GM23338 (cell line): ENCODE results near the gene SERGEF. TPM values are rescaled to one million over a fixed set of nuclear protein-coding genes. Genes with fewer than 3 reads are reported as not detected.

ENCODE experiments used
- ATAC-seq: fragments of 200-7000 bp; cut with Tn5 transposase; 3 replicates; pipeline ENCODE4 v1.9.1; 2020
- DNase-seq: peaks from one replicate; pipeline ENCODE4 v3.0.0-alpha.2; 2015; ENCODE audit warnings: low spot score
- H2AFZ ChIP-seq: fragments of 200-600 bp; sonication (generic); 2 replicates; pipeline ENCODE4 v1.8.0; 2016; ENCODE audit warnings: antibody characterized with exemption, mild to moderate bottlenecking, moderate library complexity
- H3F3A ChIP-seq: fragments of 200-600 bp; sonication (generic); replicated peaks from 2 replicates; pipeline ENCODE4 v1.8.0; 2017; ENCODE audit warnings: antibody characterized with exemption, mixed run types, low read depth
- H3K27ac ChIP-seq: fragments of 200-600 bp; sonication (generic); 2 replicates; pipeline ENCODE4 v1.6.1; 2016; ENCODE audit warnings: low read depth
- H3K27me3 ChIP-seq: fragments of 200-600 bp; sonication (generic); 2 replicates; pipeline ENCODE4 v1.8.0; 2016; ENCODE audit warnings: mild to moderate bottlenecking, mixed run types, moderate library complexity; ENCODE audit not compliant: insufficient read depth
- H3K36me3 ChIP-seq: fragments of 200-600 bp; sonication (generic); 2 replicates; pipeline ENCODE4 v1.8.0; 2016; ENCODE audit warnings: mild to moderate bottlenecking; ENCODE audit not compliant: insufficient read depth
- H3K4me1 ChIP-seq: fragments of 200-600 bp; sonication (generic); 2 replicates; pipeline ENCODE4 v1.8.0; 2016; ENCODE audit warnings: mild to moderate bottlenecking, moderate library complexity; ENCODE audit not compliant: insufficient read depth
- H3K4me2 ChIP-seq: fragments of 200-600 bp; sonication (generic); 2 replicates; pipeline ENCODE4 v1.7.1; 2017; ENCODE audit warnings: mixed run types
- H3K4me3 ChIP-seq: fragments of 200-600 bp; sonication (generic); 2 replicates; pipeline ENCODE4 v1.6.1; 2016; ENCODE audit warnings: mixed run types
- H3K79me2 ChIP-seq: fragments of 200-600 bp; sonication (generic); replicated peaks from 2 replicates; pipeline ENCODE4 v1.8.0; 2017; ENCODE audit warnings: mild to moderate bottlenecking; ENCODE audit not compliant: insufficient read depth
- H3K9me2 ChIP-seq: fragments of 200-600 bp; sonication (generic); 2 replicates; pipeline ENCODE4 v1.8.0; 2017; ENCODE audit not compliant: insufficient read depth
- H4K20me1 ChIP-seq: fragments of 200-600 bp; sonication (generic); replicated peaks from 2 replicates; pipeline ENCODE4 v1.8.0; 2017; ENCODE audit warnings: mild to moderate bottlenecking; ENCODE audit not compliant: insufficient read depth
- H3K27ac Mint-ChIP-seq: 2 replicates; pipeline ENCODE4 v1.8.0; 2020; ENCODE audit warnings: inconsistent platforms, mild to moderate bottlenecking, moderate library complexity, mixed read lengths
- H3K27me3 Mint-ChIP-seq: 3 replicates; pipeline ENCODE4 v1.8.0; 2022; ENCODE audit warnings: low read depth, mild to moderate bottlenecking, moderate library complexity, mixed read lengths, inconsistent platforms; ENCODE audit not compliant: insufficient read depth, poor library complexity
- H3K36me3 Mint-ChIP-seq: 3 replicates; pipeline ENCODE4 v1.8.0; 2021; ENCODE audit warnings: low read depth, mild to moderate bottlenecking, inconsistent platforms, moderate library complexity, mixed read lengths
- H3K4me1 Mint-ChIP-seq: 3 replicates; pipeline ENCODE4 v1.8.0; 2020; ENCODE audit warnings: mild to moderate bottlenecking, inconsistent platforms, mixed read lengths
- H3K4me3 Mint-ChIP-seq: 3 replicates; pipeline ENCODE4 v1.8.0; 2021; ENCODE audit warnings: moderate library complexity, mild to moderate bottlenecking, inconsistent platforms, mixed read lengths
- H3K9me3 Mint-ChIP-seq: 3 replicates; pipeline ENCODE4 v1.8.0; 2020; ENCODE audit warnings: moderate library complexity, mild to moderate bottlenecking, inconsistent platforms, mixed read lengths
- CREB1 ChIP-seq: fragments of 250-450 bp; sonication (Bioruptor Pico); IDR thresholded peaks from 2 replicates; pipeline ENCODE4 v1.5.0; 2020; ENCODE audit warnings: low read depth, mild to moderate bottlenecking, moderate library complexity
- EZH2 ChIP-seq: fragments of 200-600 bp; sonication (generic); IDR thresholded peaks from one replicate; pipeline ENCODE4 v1.8.0; 2017; ENCODE audit warnings: antibody characterized with exemption, mild to moderate bottlenecking, low read depth; ENCODE audit not compliant: unreplicated experiment
- EZH2phosphoT487 ChIP-seq: fragments of 200-600 bp; sonication (generic); IDR thresholded peaks from one replicate; pipeline ENCODE4 v1.8.1; 2018; ENCODE audit warnings: antibody characterized with exemption; ENCODE audit not compliant: unreplicated experiment
- JUNB ChIP-seq: IDR thresholded peaks from one replicate; pipeline ENCODE4 v1.6.1; 2016; ENCODE audit warnings: antibody characterized with exemption; ENCODE audit not compliant: unreplicated experiment
- NANOG ChIP-seq: IDR thresholded peaks from 2 replicates; pipeline ENCODE4 v1.6.1; 2016; ENCODE audit warnings: antibody characterized with exemption, borderline replicate concordance
- POLR2AphosphoS5 ChIP-seq: IDR thresholded peaks from 2 replicates; pipeline ENCODE4 v1.6.1; 2016; ENCODE audit warnings: antibody characterized with exemption, low read depth
- STAT1 ChIP-seq: IDR thresholded peaks from one replicate; pipeline ENCODE4 v1.6.1; 2016; ENCODE audit warnings: antibody characterized with exemption; ENCODE audit not compliant: unreplicated experiment
- ZNF114 ChIP-seq: fragments of 250-450 bp; sonication (Bioruptor Pico); IDR thresholded peaks from 2 replicates; pipeline ENCODE4 v1.5.0; 2020; ENCODE audit warnings: mild to moderate bottlenecking, moderate library complexity
- ZNF331 ChIP-seq: fragments of 250-450 bp; sonication (Bioruptor Pico); IDR thresholded peaks from 2 replicates; pipeline ENCODE4 v1.5.0; 2020; ENCODE audit warnings: low read depth, mild to moderate bottlenecking, moderate library complexity
- polyA plus RNA-seq: library from polyadenylated mRNA; unstranded; fragments of >200 nt; fragmentation: Nextera tagmentation; extraction: Ambion mirVana; gene quantifications from 2 replicates; pipeline ENCODE4 v1.2.1, GENCODE V29; 2016
- total RNA-seq: library from RNA; depleted of rRNA; stranded (reverse); fragments of >200 nt; shearing (Covaris generic); gene quantifications from 2 replicates; pipeline ENCODE4 v1.2.3, GENCODE V29; 2014
- TF ChIP-seq, protein P1 (sequence below), 2 experiments: fragments of 200-600 bp in 1 of 2; sonication (generic) in 1 of 2; conservative IDR thresholded peaks; 2 replicates each; pipeline versions ENCODE4 v1.5.1 to v1.6.1; 2016 to 2017; ENCODE audit warnings: antibody characterized with exemption in 2 of 2, low read depth in 2 of 2, mild to moderate bottlenecking in 2 of 2, moderate library complexity in 1 of 2
- TF ChIP-seq, protein P2 (sequence below): IDR thresholded peaks from 2 replicates; pipeline ENCODE4 v1.6.1; 2016; ENCODE audit warnings: antibody characterized with exemption
- TF ChIP-seq, protein P3 (sequence below): IDR thresholded peaks from one replicate; pipeline ENCODE4 v1.6.1; 2018; ENCODE audit warnings: antibody characterized with exemption; ENCODE audit not compliant: unreplicated experiment

SERGEF gene
- total and polyA plus RNA-seq, 2 experiments from 2014 or later = 24.2 to 27.9 TPM

DNA sequence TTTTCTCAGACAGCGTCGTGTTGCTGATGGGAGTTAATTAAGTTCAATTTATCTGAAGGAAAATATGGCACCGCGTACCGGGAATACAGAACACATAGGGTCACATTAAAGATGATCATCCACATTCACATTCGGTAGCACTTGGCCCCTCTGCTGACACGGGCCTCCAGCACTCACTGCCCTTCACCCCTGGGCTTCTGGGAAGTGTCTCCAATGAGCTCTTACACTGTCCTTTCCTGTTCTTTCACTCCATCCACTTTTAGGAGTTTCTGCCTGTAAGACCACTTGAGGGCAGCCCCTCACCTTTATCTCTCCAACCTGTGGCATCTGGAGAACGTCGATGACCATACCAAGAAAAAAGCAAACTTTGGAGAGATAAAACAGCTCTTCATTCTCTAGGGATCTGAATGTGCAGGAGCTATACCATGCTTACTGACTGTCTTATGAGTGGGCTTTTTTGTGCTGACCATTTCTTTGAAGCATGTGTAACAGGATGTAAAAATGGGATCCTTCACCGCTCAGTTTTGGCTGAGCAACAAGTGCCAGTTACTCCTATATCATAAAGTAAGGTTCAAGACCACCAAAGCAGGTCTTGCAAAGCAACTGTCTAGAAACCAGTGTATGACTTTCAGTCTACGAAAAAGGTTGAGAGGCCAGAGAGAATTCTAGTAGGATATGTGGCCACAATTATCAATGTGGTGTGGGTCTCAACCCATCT is 1.1 kb upstream of the SERGEF start:
- peak overlapping the region; percentile 93 for H3K4me2 ChIP-seq
- peak overlapping the region; percentile 99 for H3K4me3 ChIP-seq
- Mint-ChIP-seq H3K4me1 (peaks cover 25% of the 10 kb centered on the region), H3K4me3 (peak overlapping the region; percentile 84), H3K27me3 (peaks cover 9% of the 10 kb centered on the region), H3K9me3 (no peaks in the 10 kb centered on the region), H3K36me3 (no peaks in the 10 kb centered on the region; the same call in 2 of the 3 replicates), H3K27ac (no peak overlapping the region)
- H3K4me1 ChIP-seq = peaks cover 16% of the 10 kb centered on the region
- no peaks in the 10 kb centered on the region for H3K9me2 ChIP-seq
- DNase-seq (peak; percentile 60), ATAC-seq (peak; percentile 10)
- peaks cover 27% of the 10 kb centered on the region for H3K79me2 ChIP-seq
- peaks cover 19% of the 10 kb centered on the region for H3K27me3 ChIP-seq
- no peaks in the 10 kb centered on the region; the same call in none of the 2 replicates for H4K20me1 ChIP-seq
- no peak overlapping the region for H3K27ac ChIP-seq
- H3F3A ChIP-seq = no peaks in the 10 kb centered on the region; the same call in 1 of the 2 replicates
- no peak for TF ChIP-seq ZNF114 (CRISPR knock-in tag)
- TF ChIP-seq, protein P1, sequence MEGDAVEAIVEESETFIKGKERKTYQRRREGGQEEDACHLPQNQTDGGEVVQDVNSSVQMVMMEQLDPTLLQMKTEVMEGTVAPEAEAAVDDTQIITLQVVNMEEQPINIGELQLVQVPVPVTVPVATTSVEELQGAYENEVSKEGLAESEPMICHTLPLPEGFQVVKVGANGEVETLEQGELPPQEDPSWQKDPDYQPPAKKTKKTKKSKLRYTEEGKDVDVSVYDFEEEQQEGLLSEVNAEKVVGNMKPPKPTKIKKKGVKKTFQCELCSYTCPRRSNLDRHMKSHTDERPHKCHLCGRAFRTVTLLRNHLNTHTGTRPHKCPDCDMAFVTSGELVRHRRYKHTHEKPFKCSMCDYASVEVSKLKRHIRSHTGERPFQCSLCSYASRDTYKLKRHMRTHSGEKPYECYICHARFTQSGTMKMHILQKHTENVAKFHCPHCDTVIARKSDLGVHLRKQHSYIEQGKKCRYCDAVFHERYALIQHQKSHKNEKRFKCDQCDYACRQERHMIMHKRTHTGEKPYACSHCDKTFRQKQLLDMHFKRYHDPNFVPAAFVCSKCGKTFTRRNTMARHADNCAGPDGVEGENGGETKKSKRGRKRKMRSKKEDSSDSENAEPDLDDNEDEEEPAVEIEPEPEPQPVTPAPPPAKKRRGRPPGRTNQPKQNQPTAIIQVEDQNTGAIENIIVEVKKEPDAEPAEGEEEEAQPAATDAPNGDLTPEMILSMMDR (conservative IDR thresholded peaks at IDR 0.05; ENCODE audit: low read depth in 2 of 2) = peak; percentile 38 to 67
- H3K36me3 ChIP-seq = no peaks in the 10 kb centered on the region
- peak overlapping the region; percentile 99 for H2AFZ ChIP-seq

DNA sequence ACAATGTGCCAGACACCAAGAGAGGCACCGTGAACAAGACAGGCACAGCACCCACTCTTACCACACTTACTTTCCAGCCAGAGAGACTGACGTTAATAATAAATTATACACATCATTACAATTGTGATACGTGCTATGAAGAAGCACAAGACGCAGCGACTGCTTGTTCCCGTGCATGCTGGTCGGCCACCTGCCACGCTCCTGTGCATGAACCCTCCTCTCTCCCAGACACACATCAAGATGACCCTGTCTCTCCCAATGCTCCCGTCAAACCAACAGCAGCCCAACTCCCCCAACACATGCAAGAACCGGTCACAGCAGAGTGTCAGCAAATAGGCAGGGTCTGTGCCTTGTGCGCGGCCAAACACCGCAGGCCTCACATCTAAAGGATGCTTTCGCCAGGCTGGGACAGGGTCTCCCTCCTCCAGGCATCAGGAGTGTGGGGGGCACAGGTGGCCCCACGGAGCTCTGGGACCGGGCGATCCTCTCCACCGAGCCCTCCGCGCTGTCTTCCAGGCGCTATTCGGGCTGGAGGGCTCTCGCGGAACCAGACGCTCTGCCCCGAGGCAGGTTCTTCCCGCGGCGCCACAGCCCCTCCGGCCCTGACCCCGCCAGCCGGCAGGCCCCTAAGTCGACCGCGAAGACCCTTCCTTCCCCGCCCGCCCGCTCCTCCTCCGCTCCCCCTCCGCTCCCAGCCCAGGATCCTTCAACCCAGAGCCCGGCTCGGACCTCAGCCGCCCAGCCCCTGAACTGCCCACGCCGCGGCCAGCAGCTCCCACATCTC is 533 bp downstream of the SERGEF start:
- peak; percentile 52 for ATAC-seq
- Mint-ChIP-seq H3K36me3 (no peaks in the 10 kb centered on the region; the same call in 2 of the 3 replicates), H3K9me3 (no peaks in the 10 kb centered on the region), H3K27me3 (peaks cover 9% of the 10 kb centered on the region), H3K27ac (peak overlapping the region; percentile 55), H3K4me3 (peak overlapping the region; percentile 84), H3K4me1 (peaks cover 32% of the 10 kb centered on the region)
- DNase-seq = peak; percentile 62
- no peaks in the 10 kb centered on the region; the same call in none of the 2 replicates for H4K20me1 ChIP-seq
- H3K4me1 ChIP-seq = peaks cover 16% of the 10 kb centered on the region
- H2AFZ ChIP-seq = peak overlapping the region; percentile 97
- H3K36me3 ChIP-seq = no peaks in the 10 kb centered on the region
- peaks cover 27% of the 10 kb centered on the region for H3K79me2 ChIP-seq
- peak overlapping the region; percentile 93 for H3K4me2 ChIP-seq
- 0 out of 2 replicates have a peak overlapping the region, but pooled peaks have one; percentile 76 for H3K27ac ChIP-seq
- no peaks in the 10 kb centered on the region; the same call in 1 of the 2 replicates for H3F3A ChIP-seq
- peak overlapping the region; percentile 99 for H3K4me3 ChIP-seq
- no peaks in the 10 kb centered on the region for H3K9me2 ChIP-seq
- H3K27me3 ChIP-seq = peaks cover 19% of the 10 kb centered on the region
- TF ChIP-seq, protein P2, sequence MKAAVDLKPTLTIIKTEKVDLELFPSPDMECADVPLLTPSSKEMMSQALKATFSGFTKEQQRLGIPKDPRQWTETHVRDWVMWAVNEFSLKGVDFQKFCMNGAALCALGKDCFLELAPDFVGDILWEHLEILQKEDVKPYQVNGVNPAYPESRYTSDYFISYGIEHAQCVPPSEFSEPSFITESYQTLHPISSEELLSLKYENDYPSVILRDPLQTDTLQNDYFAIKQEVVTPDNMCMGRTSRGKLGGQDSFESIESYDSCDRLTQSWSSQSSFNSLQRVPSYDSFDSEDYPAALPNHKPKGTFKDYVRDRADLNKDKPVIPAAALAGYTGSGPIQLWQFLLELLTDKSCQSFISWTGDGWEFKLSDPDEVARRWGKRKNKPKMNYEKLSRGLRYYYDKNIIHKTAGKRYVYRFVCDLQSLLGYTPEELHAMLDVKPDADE = no peak
- TF ChIP-seq NANOG = no peak
- TF ChIP-seq EZH2phosphoT487 = no peak
- TF ChIP-seq JUNB = no peak
- TF ChIP-seq STAT1 = no peak
- TF ChIP-seq EZH2 = no peak
- no peak for TF ChIP-seq ZNF114 (CRISPR knock-in tag)
- no peak for TF ChIP-seq CREB1
- TF ChIP-seq, protein P1 (conservative IDR thresholded peaks at IDR 0.05; ENCODE audit: low read depth in 2 of 2) = no peak
- TF ChIP-seq POLR2AphosphoS5 = no peak
- no peak for TF ChIP-seq ZNF331 (CRISPR knock-in tag)
- TF ChIP-seq, protein P3, sequence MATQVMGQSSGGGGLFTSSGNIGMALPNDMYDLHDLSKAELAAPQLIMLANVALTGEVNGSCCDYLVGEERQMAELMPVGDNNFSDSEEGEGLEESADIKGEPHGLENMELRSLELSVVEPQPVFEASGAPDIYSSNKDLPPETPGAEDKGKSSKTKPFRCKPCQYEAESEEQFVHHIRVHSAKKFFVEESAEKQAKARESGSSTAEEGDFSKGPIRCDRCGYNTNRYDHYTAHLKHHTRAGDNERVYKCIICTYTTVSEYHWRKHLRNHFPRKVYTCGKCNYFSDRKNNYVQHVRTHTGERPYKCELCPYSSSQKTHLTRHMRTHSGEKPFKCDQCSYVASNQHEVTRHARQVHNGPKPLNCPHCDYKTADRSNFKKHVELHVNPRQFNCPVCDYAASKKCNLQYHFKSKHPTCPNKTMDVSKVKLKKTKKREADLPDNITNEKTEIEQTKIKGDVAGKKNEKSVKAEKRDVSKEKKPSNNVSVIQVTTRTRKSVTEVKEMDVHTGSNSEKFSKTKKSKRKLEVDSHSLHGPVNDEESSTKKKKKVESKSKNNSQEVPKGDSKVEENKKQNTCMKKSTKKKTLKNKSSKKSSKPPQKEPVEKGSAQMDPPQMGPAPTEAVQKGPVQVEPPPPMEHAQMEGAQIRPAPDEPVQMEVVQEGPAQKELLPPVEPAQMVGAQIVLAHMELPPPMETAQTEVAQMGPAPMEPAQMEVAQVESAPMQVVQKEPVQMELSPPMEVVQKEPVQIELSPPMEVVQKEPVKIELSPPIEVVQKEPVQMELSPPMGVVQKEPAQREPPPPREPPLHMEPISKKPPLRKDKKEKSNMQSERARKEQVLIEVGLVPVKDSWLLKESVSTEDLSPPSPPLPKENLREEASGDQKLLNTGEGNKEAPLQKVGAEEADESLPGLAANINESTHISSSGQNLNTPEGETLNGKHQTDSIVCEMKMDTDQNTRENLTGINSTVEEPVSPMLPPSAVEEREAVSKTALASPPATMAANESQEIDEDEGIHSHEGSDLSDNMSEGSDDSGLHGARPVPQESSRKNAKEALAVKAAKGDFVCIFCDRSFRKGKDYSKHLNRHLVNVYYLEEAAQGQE = no peak
